A549 treated with AZD9567 at 1 μM for 4 hours (cell line): Measurements from ENCODE around the gene CEP85. TPM values are rescaled to one million over a fixed set of nuclear protein-coding genes. Genes with fewer than 3 reads are reported as not detected.

Experiments
- total RNA-seq: library from RNA; stranded (reverse); fragments of 200-300 nt; extraction: Qiagen RNA extraction; gene quantifications from 5 replicates; pipeline ENCODE4 v1.2.3, GENCODE V29; 2022; ENCODE audit not compliant: insufficient read depth

Gene CEP85, protein sequence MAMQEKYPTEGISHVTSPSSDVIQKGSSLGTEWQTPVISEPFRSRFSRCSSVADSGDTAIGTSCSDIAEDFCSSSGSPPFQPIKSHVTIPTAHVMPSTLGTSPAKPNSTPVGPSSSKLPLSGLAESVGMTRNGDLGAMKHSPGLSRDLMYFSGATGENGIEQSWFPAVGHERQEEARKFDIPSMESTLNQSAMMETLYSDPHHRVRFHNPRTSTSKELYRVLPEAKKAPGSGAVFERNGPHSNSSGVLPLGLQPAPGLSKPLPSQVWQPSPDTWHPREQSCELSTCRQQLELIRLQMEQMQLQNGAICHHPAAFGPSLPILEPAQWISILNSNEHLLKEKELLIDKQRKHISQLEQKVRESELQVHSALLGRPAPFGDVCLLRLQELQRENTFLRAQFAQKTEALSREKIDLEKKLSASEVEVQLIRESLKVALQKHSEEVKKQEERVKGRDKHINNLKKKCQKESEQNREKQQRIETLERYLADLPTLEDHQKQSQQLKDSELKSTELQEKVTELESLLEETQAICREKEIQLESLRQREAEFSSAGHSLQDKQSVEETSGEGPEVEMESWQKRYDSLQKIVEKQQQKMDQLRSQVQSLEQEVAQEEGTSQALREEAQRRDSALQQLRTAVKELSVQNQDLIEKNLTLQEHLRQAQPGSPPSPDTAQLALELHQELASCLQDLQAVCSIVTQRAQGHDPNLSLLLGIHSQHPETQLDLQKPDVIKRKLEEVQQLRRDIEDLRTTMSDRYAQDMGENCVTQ
- total RNA-seq, result 10.7 to 14.9 TPM (median 14.5 TPM) in 5 replicates

GRCh38 chr1:26233903-26234643 lies at the start of gene CEP85:
CEP85 (plus strand) TSS chr1:26234200; CDS start chr1:26239784, 5,584 bp downstream.

DNA sequence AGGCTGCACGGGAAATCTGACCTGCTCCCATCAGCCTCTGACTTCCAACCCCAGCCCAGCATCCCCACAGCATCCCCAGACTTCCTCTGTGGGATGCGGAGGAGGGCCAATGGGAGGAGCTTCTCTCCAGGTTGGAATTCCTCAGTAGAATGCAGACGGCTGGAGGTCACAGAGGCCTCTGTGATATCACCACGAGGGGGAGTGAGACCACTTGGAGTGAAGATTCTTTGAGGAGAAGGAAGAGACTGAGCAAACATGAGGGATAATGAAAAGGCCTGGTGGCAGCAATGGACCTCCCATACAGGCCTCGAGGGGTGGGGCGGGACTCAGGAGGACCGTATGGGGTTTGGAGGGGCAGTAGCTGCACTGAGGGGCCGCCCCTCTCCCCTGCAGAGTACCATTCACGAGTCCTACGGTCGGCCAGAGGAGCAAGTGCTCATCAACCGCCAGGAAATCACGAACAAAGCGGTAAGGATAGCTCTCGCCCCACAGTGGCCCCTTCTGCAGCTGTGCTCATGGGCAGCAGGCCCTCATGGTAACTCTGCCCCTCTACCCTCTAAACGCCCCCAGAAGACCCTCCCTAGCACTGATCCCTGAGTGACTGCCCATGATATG lies 43.5 kb upstream of the CEP85 start, which contains the start of gene CATSPER4:
Gene CATSPER4 (plus strand): TSS at position 230 of the 615 bp plus-strand sequence. CDS start 26 bp downstream, at position 256.

DNA sequence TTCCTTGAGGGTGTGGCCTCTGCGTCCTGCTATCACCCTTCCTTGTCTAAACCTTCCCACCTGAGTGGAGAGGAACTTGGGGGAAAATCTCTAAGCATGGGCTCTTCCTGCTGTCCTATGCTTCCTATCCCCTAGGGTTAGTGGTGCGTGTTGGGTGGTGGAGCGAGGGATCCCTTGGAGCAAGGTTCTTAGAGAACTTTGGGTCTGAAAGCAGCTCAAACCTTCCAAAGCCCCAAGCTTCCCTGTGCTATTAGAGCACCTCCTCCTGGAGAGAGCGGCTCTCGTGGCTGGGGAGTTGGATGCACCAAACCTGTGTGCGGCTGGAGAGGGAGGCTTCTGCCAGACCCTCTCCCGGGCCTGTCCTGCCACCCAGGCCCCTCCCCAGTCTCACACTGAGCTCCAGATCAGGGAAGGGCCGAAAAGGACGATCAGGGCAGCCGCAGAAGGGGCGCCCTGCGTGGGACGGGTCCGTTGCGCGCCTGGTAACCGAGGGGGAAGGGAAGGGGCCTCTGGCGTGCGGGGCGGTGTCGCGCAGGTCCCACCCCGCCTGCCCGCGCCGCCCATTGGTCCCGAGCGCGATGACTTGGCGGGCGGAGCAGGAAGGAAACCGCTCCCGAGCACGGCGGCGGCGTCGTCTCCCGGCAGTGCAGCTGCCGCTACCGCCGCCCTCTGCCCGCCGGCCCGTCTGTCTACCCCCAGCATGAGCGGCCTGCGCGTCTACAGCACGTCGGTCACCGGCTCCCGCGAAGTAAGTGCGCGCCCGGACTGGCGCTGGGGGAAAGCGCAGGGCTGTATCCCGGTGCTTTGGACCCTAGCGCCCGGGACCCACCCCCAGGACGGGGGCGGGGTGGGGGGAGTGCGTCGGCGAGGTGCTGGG lies 45.7 kb downstream of the CEP85 start, which contains the start of gene SH3BGRL3:
Gene SH3BGRL3 (plus strand): TSS at position 631 of the 877 bp plus-strand sequence. CDS start 70 bp downstream, at position 701.

DNA sequence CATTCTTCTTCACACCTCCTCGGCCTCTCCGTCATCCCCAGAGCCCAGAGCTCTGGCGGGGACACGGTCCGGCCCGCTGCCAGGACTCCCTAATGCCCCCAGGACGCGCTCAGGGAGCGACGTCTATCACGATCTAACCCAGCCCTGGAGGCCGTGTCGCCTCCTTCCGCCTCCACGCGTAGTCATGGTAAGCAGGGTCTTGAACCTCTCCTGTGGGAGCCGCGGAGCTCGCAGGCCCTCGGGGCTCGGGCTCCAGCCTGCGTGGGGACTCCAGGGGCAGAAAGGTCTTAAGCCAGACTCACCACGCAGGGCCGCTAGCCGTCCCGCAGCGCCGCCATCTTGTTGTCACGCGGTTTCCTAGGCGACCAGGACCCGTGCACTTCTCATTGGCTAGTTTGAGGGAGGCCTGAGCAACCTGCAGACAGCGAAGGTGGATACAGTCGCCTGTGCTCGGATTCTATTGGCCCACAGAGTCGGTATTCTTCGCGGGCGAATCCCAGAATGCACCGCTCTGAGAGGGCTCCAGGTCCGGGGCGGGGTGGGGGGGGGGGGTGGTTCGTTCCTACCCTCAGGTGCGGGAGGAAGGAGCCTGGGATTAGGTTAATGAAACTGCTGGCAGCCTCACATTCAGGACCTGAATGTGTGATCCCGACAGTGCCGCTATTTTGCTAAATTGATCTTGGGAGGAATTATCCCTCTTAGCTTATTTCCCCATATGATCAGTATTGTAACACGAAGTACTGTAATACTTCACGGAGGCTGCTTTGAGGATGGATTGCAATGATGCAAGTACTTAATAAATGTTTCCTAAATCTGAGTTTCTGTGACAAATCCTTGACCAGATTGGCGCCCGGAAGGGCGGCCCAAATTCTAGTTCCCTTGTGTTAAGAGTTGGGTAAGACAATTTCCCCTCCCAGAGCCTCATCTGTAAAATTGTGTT lies 72.6 kb downstream of the CEP85 start, which contains the start of gene UBXN11:
Gene UBXN11 (minus strand): TSS at position 347 of the 940 bp plus-strand sequence. CDS start 3,753 bp downstream, outside the sequence.

DNA sequence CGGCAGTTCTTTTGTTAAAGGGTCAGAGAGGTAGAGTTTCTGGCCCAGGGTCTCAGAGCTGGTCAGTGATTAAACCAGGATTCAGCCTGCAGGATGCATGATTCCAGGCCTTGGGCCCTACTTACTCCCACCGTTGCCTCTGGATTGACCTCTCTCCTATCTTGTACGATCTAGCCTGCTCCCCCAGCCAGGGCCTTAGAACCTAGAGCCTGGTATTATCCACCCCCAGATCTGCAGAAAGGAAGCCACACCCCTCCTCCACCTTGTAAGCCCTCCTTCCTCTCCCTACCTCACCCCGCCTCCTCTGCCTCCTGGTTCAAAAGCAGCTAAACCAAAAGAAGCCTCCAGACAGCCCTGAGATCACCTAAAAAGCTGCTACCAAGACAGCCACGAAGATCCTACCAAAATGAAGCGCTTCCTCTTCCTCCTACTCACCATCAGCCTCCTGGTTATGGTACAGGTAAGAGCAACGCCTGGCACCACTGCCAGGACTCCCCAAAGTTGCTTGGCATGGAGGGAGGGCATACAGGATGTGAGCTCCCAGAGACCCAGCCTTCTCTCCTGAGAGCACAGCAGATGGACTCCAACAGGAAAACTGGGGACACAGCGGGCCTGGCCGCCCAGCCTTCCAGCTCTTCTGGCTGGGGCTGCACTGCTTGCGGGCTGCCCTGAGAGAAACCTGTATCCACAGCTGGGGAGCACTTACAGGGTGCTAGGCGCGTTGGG lies 83.8 kb downstream of the CEP85 start, which contains the start of gene CD52:
Gene CD52 (plus strand): TSS at position 347 of the 726 bp plus-strand sequence. CDS start 60 bp downstream, at position 407.

Other genes starting within 250 kb of the CEP85 start
- 6.4 to 9.0 TPM (median 6.6 TPM) in 5 replicates for gene PAFAH2, start 236.1 kb upstream of the CEP85 start, total RNA-seq
- gene EXTL1, start 212.4 kb upstream of the CEP85 start, total RNA-seq, result not detected in 5 replicates
- 0.11 to 0.29 TPM (median 0.21 TPM) in 4 of 5 replicates, not detected in the other for gene SLC30A2, start 188.1 kb upstream of the CEP85 start, total RNA-seq
- 0.77 to 1.5 TPM (median 0.94 TPM) in 5 replicates for gene TRIM63, start 166.6 kb upstream of the CEP85 start, total RNA-seq
- 1.4 to 2.3 TPM (median 1.8 TPM) in 5 replicates for gene PDIK1L, start 122.4 kb upstream of the CEP85 start, total RNA-seq
- gene FAM110D, start 75.1 kb upstream of the CEP85 start, total RNA-seq, result 0.03 TPM in 2 of 5 replicates, not detected in the others
- not detected in 5 replicates for gene C1orf232, start 65.2 kb upstream of the CEP85 start, total RNA-seq
- 54.3 to 72.6 TPM (median 62.2 TPM) in 5 replicates for gene ZNF593, start 64.3 kb upstream of the CEP85 start, total RNA-seq
- 0.37 to 1.1 TPM (median 0.47 TPM) in 4 of 5 replicates, not detected in the other for gene ZNF593OS, start 62.4 kb upstream of the CEP85 start, total RNA-seq
- gene CNKSR1, start 56.7 kb upstream of the CEP85 start, total RNA-seq, result 0.15 to 0.43 TPM (median 0.23 TPM) in 4 of 5 replicates, not detected in the other
- not detected in 5 replicates for gene CATSPER4, start 43.6 kb upstream of the CEP85 start, total RNA-seq
- gene SH3BGRL3, start 45.9 kb downstream of the CEP85 start, total RNA-seq, result 121 to 148 TPM (median 134 TPM) in 5 replicates
- 12.6 to 17.6 TPM (median 16.3 TPM) in 5 replicates for gene UBXN11, start 72.4 kb downstream of the CEP85 start, total RNA-seq
- gene CD52, start 83.8 kb downstream of the CEP85 start, total RNA-seq, result 0.22 TPM in 1 of 5 replicates, not detected in the others
- gene CRYBG2, start 119.9 kb downstream of the CEP85 start, total RNA-seq, result 0.40 to 1.7 TPM (median 0.96 TPM) in 5 replicates
- not detected in 5 replicates for gene ZNF683, start 138.6 kb downstream of the CEP85 start, total RNA-seq
- not detected in 5 replicates for gene LIN28A, start 176.6 kb downstream of the CEP85 start, total RNA-seq
- gene DHDDS, start 198.1 kb downstream of the CEP85 start, total RNA-seq, result 23.0 to 26.6 TPM (median 24.6 TPM) in 5 replicates
- gene HMGN2, start 238.2 kb downstream of the CEP85 start, total RNA-seq, result 325 to 425 TPM (median 354 TPM) in 5 replicates